GM19452 (cell line): ENCODE data around the gene GRIP1.

Experiments
- ATAC-seq: cut with Tn5 transposase; IDR thresholded peaks from one replicate; pipeline ENCODE4 v1.9.1; 2021; ENCODE audit not compliant: unreplicated experiment

GRIP1 gene

GRCh38 chr12:66461331-66461730 lies 217.5 kb downstream of the GRIP1 start:
- ATAC-seq: no peak

GRCh38 chr12:66459944-66460482 lies 218.9 kb downstream of the GRIP1 start:
- no peak for ATAC-seq

- no peak for ATAC-seq
Observed at GRCh38 chr12:66456612-66457011, 222.3 kb downstream of the GRIP1 start.

GRCh38 chr12:66453844-66454243 lies 225.0 kb downstream of the GRIP1 start:
- peak; percentile 89 for ATAC-seq

- ATAC-seq: no peak
Observed at GRCh38 chr12:66453120-66453519, 225.8 kb downstream of the GRIP1 start.

- no peak for ATAC-seq
Observed at GRCh38 chr12:66449531-66449930, 229.3 kb downstream of the GRIP1 start.

GRCh38 chr12:66447643-66448042 lies 231.2 kb downstream of the GRIP1 start:
- no peak for ATAC-seq

- no peak for ATAC-seq
Observed at GRCh38 chr12:66446276-66446675, 232.6 kb downstream of the GRIP1 start.

GRCh38 chr12:66441905-66442559 lies 236.8 kb downstream of the GRIP1 start:
- no peak for ATAC-seq

- ATAC-seq: no peak
Observed at GRCh38 chr12:66438601-66439000, 240.3 kb downstream of the GRIP1 start.

GRCh38 chr12:66430106-66430505 lies 248.8 kb downstream of the GRIP1 start:
- no peak for ATAC-seq

- ATAC-seq: no peak
Observed at GRCh38 chr12:66428870-66429269, 250.0 kb downstream of the GRIP1 start.

GRCh38 chr12:66428261-66428660 lies 250.6 kb downstream of the GRIP1 start:
- ATAC-seq: no peak

- no peak for ATAC-seq
Observed at GRCh38 chr12:66426696-66427095, 252.2 kb downstream of the GRIP1 start.

- no peak for ATAC-seq
Observed at GRCh38 chr12:66423266-66423665, 255.6 kb downstream of the GRIP1 start.

- no peak for ATAC-seq
Observed at GRCh38 chr12:66418908-66419307, 260.0 kb downstream of the GRIP1 start.

GRCh38 chr12:66417217-66417616 lies 261.7 kb downstream of the GRIP1 start:
- no peak for ATAC-seq

GRCh38 chr12:66409195-66409871 lies 269.5 kb downstream of the GRIP1 start:
- ATAC-seq: peak; percentile 78

- no peak for ATAC-seq
Observed at GRCh38 chr12:66405395-66405794, 273.5 kb downstream of the GRIP1 start.

- no peak for ATAC-seq
Observed at GRCh38 chr12:66403746-66404145, 275.1 kb downstream of the GRIP1 start.

GRCh38 chr12:66399911-66400306 lies 279.0 kb downstream of the GRIP1 start:
- ATAC-seq: no peak
